ENCODE data around the gene VPS9D1.

Gene VPS9D1

DNA sequence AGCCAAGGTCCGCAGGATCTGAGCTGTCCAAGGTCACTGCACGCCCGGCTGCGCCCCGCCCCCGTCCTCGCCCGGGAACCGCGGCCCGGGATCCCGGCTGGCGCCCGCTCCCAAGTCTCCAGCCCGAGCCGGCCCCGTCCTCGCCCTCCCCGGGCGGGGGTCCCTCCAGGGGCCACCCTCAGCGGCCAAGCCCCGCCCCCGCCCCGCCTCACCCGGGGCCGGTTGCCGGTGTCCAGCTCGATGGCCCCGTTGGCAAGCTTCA, 216 bp downstream of the VPS9D1 start:
- peaks cover 13% of the 10 kb centered on the region for H3K4me1 ChIP-seq (ENCODE audit: low read length)
- H3K4me3 ChIP-seq (ENCODE audit: low read length) = peak overlapping the region; percentile 88
- peak overlapping the region; percentile 84 for H3K9ac ChIP-seq (ENCODE audit: low read length)
- TF ChIP-seq, protein P1, sequence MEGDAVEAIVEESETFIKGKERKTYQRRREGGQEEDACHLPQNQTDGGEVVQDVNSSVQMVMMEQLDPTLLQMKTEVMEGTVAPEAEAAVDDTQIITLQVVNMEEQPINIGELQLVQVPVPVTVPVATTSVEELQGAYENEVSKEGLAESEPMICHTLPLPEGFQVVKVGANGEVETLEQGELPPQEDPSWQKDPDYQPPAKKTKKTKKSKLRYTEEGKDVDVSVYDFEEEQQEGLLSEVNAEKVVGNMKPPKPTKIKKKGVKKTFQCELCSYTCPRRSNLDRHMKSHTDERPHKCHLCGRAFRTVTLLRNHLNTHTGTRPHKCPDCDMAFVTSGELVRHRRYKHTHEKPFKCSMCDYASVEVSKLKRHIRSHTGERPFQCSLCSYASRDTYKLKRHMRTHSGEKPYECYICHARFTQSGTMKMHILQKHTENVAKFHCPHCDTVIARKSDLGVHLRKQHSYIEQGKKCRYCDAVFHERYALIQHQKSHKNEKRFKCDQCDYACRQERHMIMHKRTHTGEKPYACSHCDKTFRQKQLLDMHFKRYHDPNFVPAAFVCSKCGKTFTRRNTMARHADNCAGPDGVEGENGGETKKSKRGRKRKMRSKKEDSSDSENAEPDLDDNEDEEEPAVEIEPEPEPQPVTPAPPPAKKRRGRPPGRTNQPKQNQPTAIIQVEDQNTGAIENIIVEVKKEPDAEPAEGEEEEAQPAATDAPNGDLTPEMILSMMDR (IDR thresholded peaks at IDR 0.05; ENCODE audit: low read depth, low read length) = no peak
- TF ChIP-seq EZH2phosphoT487 (IDR thresholded peaks at IDR 0.05; ENCODE audit: low read depth) = no peak
- H2AFZ ChIP-seq (ENCODE audit: low read depth, low read length) = peak overlapping the region; percentile 50; the same call in 1 of the 2 replicates
- H4K20me1 ChIP-seq (ENCODE audit: insufficient read depth, low read length) = peaks cover 24% of the 10 kb centered on the region
- peak overlapping the region; percentile 85 for H3K4me2 ChIP-seq (ENCODE audit: low read length)
- no peaks in the 10 kb centered on the region for H3K27me3 ChIP-seq (ENCODE audit: low read depth, low read length)
- H3K9me3 ChIP-seq (ENCODE audit: insufficient read depth, low read length) = no peaks in the 10 kb centered on the region
- H3K36me3 ChIP-seq (replicated peaks; ENCODE audit: low read depth, low read length) = peaks cover 19% of the 10 kb centered on the region
- H3K79me2 ChIP-seq (ENCODE audit: low read length) = peaks cover 6% of the 10 kb centered on the region; the same call in 1 of the 2 replicates
- no peak overlapping the region for H3K27ac ChIP-seq (ENCODE audit: low read length)

DNA sequence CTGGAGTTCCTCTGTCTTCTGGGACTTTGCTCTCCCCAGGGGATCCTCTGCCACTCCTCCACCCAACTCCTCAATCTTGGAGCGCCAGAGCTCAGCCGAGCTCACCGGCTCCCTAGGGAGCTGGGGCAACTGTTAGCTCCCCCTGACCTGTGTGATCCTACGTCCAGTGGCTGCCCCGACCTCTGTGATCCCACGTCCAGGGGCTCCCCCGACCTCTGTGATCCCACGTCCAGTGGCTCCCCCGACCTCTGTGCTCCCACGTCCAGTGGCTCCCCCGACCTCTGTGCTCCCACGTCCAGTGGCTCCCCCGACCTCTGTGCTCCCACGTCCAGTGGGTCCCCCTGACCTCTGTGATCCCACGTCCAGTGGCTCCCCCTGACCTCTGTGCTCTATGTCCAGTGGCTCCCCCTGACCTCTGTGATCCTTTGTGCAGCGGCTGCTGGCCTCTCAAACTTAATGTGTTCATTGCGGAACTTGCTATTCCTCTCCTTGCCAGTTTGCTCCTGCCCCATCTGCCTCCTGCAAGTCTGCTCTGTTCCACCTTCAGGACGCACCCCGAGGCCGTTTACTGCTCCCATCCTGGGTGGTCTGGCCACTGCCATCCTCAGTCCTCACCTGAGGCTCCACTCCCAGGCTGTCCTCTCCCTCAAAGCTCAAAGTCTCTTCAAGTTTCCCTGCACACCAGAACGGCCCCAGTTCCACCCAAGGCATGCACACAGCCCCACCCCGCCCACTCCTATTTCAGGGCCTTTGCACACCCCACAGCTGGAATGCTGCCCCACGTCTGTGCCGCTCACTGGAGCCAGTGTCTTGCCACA, 2.8 kb downstream of the VPS9D1 start:
- H2AFZ ChIP-seq (ENCODE audit: low read depth, low read length) = no peak overlapping the region
- no peaks in the 10 kb centered on the region for H3K27me3 ChIP-seq (ENCODE audit: low read depth, low read length)
- no peak overlapping the region for H3K27ac ChIP-seq (ENCODE audit: low read length)
- no peak for TF ChIP-seq EZH2phosphoT487 (IDR thresholded peaks at IDR 0.05; ENCODE audit: low read depth)
- TF ChIP-seq, protein P1 (IDR thresholded peaks at IDR 0.05; ENCODE audit: low read depth, low read length) = no peak
- no peak overlapping the region for H3K4me3 ChIP-seq (ENCODE audit: low read length)
- peaks cover 11% of the 10 kb centered on the region for H4K20me1 ChIP-seq (ENCODE audit: insufficient read depth, low read length)
- H3K9ac ChIP-seq (ENCODE audit: low read length) = no peak overlapping the region
- H3K36me3 ChIP-seq (replicated peaks; ENCODE audit: low read depth, low read length) = peaks cover 13% of the 10 kb centered on the region
- H3K9me3 ChIP-seq (ENCODE audit: insufficient read depth, low read length) = no peaks in the 10 kb centered on the region
- no peak overlapping the region for H3K4me2 ChIP-seq (ENCODE audit: low read length)
- H3K4me1 ChIP-seq (ENCODE audit: low read length) = peaks cover 11% of the 10 kb centered on the region
- peaks cover 18% of the 10 kb centered on the region for H3K79me2 ChIP-seq (ENCODE audit: low read length)

DNA sequence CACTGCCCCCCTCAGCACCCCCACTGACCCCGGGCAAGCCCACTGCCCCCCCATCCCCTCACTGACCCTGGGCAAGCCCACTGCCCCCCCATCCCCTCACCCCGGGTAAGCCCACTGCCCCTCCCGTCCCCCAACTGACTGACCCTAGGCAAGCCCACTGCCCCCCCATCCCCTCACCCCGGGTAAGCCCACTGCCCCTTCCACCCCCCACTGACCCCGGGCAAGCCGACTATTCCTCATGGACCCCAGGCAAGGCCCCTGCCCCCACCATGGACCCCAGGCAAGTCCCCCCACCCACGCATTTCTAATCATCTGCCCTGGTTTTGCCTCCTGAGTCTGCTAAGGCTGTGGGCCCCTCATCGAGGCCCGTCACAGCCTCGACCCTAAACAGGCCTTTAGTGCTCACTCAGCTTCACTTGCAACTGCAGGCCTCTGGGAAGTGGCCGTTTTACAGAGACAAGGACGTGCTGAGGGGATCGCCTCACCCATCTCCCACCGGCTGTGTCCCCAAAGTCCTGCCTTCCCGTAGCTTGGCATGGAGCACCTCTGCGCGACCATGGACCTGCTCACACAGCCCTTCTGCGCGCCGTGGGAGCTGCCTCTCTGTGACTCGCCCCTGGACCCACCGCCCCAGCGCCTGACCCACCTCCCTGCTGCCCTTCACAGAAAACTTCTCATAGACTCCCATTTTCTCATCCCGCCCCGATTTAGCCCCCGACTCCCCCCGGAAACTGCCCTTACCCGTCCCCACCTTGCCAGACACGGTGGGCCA, 3.6 kb downstream of the VPS9D1 start:
- H3K27me3 ChIP-seq (ENCODE audit: low read depth, low read length) = no peaks in the 10 kb centered on the region
- H3K9me3 ChIP-seq (ENCODE audit: insufficient read depth, low read length) = no peaks in the 10 kb centered on the region
- H3K79me2 ChIP-seq (ENCODE audit: low read length) = peaks cover 19% of the 10 kb centered on the region
- peaks cover 8% of the 10 kb centered on the region; the same call in 1 of the 2 replicates for H3K4me1 ChIP-seq (ENCODE audit: low read length)
- peaks cover 13% of the 10 kb centered on the region for H3K36me3 ChIP-seq (replicated peaks; ENCODE audit: low read depth, low read length)
- H3K4me2 ChIP-seq (ENCODE audit: low read length) = no peak overlapping the region
- TF ChIP-seq, protein P1 (IDR thresholded peaks at IDR 0.05; ENCODE audit: low read depth, low read length) = no peak
- no peak for TF ChIP-seq EZH2phosphoT487 (IDR thresholded peaks at IDR 0.05; ENCODE audit: low read depth)
- no peak overlapping the region for H3K4me3 ChIP-seq (ENCODE audit: low read length)
- H3K9ac ChIP-seq (ENCODE audit: low read length) = no peak overlapping the region
- H4K20me1 ChIP-seq (ENCODE audit: insufficient read depth, low read length) = peaks cover 3% of the 10 kb centered on the region; the same call in 1 of the 2 replicates
- no peak overlapping the region for H3K27ac ChIP-seq (ENCODE audit: low read length)
- H2AFZ ChIP-seq (ENCODE audit: low read depth, low read length) = no peak overlapping the region

DNA sequence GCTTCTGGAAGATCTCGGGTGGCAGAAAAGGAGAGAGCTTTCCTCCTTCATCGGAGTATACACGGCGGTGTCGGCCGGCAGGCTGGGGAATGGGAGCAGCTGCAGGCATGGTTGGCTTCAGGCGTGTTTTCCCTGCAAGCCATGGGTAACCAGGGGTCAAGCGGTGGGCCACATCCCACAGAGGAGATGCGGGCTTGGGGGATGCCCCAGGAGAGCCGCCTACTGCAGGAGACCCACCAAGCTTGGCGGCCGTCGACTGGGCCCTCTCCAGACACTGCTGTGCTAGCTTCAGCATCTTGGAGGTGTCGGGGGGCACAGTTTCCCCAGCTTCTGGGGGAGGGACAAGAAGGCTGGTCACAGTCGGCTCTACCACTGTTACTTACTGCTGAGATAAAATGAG, 4.2 kb downstream of the VPS9D1 start:
- no peak overlapping the region for H3K4me3 ChIP-seq (ENCODE audit: low read length)
- peaks cover 8% of the 10 kb centered on the region; the same call in 1 of the 2 replicates for H3K4me1 ChIP-seq (ENCODE audit: low read length)
- no peak overlapping the region for H3K9ac ChIP-seq (ENCODE audit: low read length)
- H3K79me2 ChIP-seq (ENCODE audit: low read length) = peaks cover 20% of the 10 kb centered on the region
- no peak for TF ChIP-seq EZH2phosphoT487 (IDR thresholded peaks at IDR 0.05; ENCODE audit: low read depth)
- TF ChIP-seq, protein P1 (IDR thresholded peaks at IDR 0.05; ENCODE audit: low read depth, low read length) = no peak
- no peaks in the 10 kb centered on the region for H3K9me3 ChIP-seq (ENCODE audit: insufficient read depth, low read length)
- H3K27ac ChIP-seq (ENCODE audit: low read length) = no peak overlapping the region
- no peak overlapping the region for H2AFZ ChIP-seq (ENCODE audit: low read depth, low read length)
- H3K36me3 ChIP-seq (replicated peaks; ENCODE audit: low read depth, low read length) = peaks cover 13% of the 10 kb centered on the region
- no peaks in the 10 kb centered on the region for H3K27me3 ChIP-seq (ENCODE audit: low read depth, low read length)
- H3K4me2 ChIP-seq (ENCODE audit: low read length) = no peak overlapping the region
- 0 out of 2 replicates have a peak, but pooled peaks cover 3% of the 10 kb centered on the region for H4K20me1 ChIP-seq (ENCODE audit: insufficient read depth, low read length)
